Breast epithelium (tissue), 4 donors: ENCODE results near the gene THSD4. TPM values are rescaled to one million over a fixed set of nuclear protein-coding genes. Genes with fewer than 3 reads are reported as not detected.

Experiments
- DNase-seq, 2 donors: peaks; one replicate each; pipeline ENCODE4 v3.0.0-alpha.2; 2019; ENCODE audit warnings: low spot score in 2 of 2
- H3K27ac ChIP-seq, 2 donors: fragments of 200-600 bp; sonication (generic) in 1 of 2; one replicate each; pipeline ENCODE4 v1.5.1; 2016 to 2019; ENCODE audit warnings: mild to moderate bottlenecking in 1 of 2
- H3K27me3 ChIP-seq, 2 donors: fragments of 200-600 bp; sonication (generic) in 1 of 2; one replicate each; pipeline versions ENCODE4 v1.5.1 to v1.6.0; 2017 to 2019; ENCODE audit warnings: control low read depth in 1 of 2, mild to moderate bottlenecking in 1 of 2
- H3K36me3 ChIP-seq: fragments of 200-600 bp; one replicate; pipeline ENCODE4 v1.5.1; 2019
- H3K4me1 ChIP-seq, 2 donors: fragments of 200-600 bp; sonication (generic); one replicate each; pipeline ENCODE4 v1.5.1; 2016 to 2019; ENCODE audit warnings: control low read depth in 1 of 2
- H3K4me3 ChIP-seq, 3 donors: fragments of 200-600 bp; sonication (generic); 1 replicate in 2 of 3; 2 replicates in 1 of 3; pipeline ENCODE4 v1.5.1; 2016 to 2019; ENCODE audit warnings: mild to moderate bottlenecking in 3 of 3, moderate library complexity in 2 of 3
- H3K9me3 ChIP-seq, 2 donors: fragments of 200-600 bp; sonication (generic) in 1 of 2; one replicate each; pipeline ENCODE4 v1.5.1; 2016 to 2019; ENCODE audit warnings: control low read depth in 1 of 2
- CTCF ChIP-seq, 3 donors: fragments of 450-650 bp; IDR thresholded peaks; one replicate each; pipeline ENCODE4 v1.5.1; 2016 to 2017; ENCODE audit warnings: antibody characterized with exemption in 3 of 3, mild to moderate bottlenecking in 3 of 3, moderate library complexity in 3 of 3
- POLR2A ChIP-seq: fragments of 450-650 bp; IDR thresholded peaks from one replicate; pipeline ENCODE4 v1.6.1; 2016; ENCODE audit warnings: antibody characterized with exemption, mild to moderate bottlenecking, moderate library complexity
- POLR2AphosphoS5 ChIP-seq, 3 donors: sonication (generic); formaldehyde crosslinking; IDR thresholded peaks; one replicate each; pipeline ENCODE4 v1.6.1; 2017; ENCODE audit warnings: antibody characterized with exemption in 3 of 3
- intact Hi-C: fragments of 100-400 bp; cut with DNase I; formaldehyde crosslinking; loops from one replicate; pipeline ENCODE4 v1.15.1; 2023; ENCODE audit warnings: low total_unique reads
- total RNA-seq, 3 donors: library from RNA; depleted of rRNA; stranded (reverse); fragments of >200 nt; gene quantifications; one replicate each; pipeline ENCODE4 v1.1.0, GENCODE V29; 2016

Gene THSD4
- total RNA-seq, 3 donors from 2014 or later = 0.64 to 58.7 (median 41.3) TPM

GRCh38 chr15:71811036-71811736, 695.9 kb downstream of the THSD4 start:
- intact Hi-C loops = no loop called here
- H3K4me1 ChIP-seq = no peaks in the 10 kb centered on the region
- H3K27me3 ChIP-seq = no peaks in the 10 kb centered on the region
- H3K36me3 ChIP-seq = no peaks in the 10 kb centered on the region
- H3K4me3 ChIP-seq = no peak overlapping the region
- TF ChIP-seq CTCF (IDR thresholded peaks at IDR 0.05) (no peak), POLR2A (no peak), POLR2AphosphoS5 (IDR thresholded peaks at IDR 0.05) (no peak)
- DNase-seq = no peak
- no peak overlapping the region for H3K27ac ChIP-seq
- no peaks in the 10 kb centered on the region for H3K9me3 ChIP-seq

DNA sequence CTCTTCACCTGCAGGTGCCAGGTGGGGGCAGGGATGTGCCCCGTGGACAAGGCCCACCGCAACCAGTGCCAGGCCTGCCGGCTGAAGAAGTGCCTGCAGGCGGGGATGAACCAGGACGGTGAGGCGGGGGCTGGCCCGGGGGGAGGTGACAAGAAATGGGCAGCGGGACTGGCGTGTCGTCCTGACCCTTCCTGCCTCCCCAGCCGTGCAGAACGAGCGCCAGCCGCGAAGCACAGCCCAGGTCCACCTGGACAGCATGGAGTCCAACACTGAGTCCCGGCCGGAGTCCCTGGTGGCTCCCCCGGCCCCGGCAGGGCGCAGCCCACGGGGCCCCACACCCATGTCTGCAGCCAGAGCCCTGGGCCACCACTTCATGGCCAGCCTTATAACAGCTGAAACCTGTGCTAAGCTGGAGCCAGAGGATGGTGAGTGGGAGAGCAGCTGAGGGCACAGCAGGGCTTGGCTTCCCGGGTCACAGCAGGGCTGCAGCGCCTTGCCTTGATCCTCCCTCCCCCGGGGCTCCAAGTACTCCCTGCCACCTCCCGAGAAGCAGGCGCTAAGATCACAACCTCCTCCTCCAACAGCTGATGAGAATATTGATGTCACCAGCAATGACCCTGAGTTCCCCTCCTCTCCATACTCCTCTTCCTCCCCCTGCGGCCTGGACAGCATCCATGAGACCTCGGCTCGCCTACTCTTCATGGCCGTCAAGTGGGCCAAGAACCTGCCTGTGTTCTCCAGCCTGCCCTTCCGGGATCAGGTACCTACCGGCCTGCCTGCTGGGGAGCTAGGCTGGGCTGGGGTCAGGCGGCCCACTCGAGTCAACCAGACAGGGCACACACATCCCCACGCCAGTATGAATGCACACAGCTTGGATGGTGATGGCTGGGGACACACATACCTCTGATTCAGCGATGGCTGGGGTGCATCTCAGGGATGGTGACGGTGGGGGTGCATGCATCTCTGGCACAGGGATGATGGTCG, 696.8 kb downstream of the THSD4 start:
- TF ChIP-seq POLR2A = no peak
- TF ChIP-seq CTCF (IDR thresholded peaks at IDR 0.05) = no peak
- no peak for TF ChIP-seq POLR2AphosphoS5 (IDR thresholded peaks at IDR 0.05)
- no peaks in the 10 kb centered on the region for H3K36me3 ChIP-seq
- intact Hi-C loops = no loop called here
- no peaks in the 10 kb centered on the region for H3K9me3 ChIP-seq
- no peak overlapping the region for H3K4me3 ChIP-seq
- no peaks in the 10 kb centered on the region for H3K4me1 ChIP-seq
- no peak overlapping the region for H3K27ac ChIP-seq
- no peak for DNase-seq
- no peaks in the 10 kb centered on the region for H3K27me3 ChIP-seq

- H3K27me3 ChIP-seq = no peaks in the 10 kb centered on the region
- H3K4me3 ChIP-seq = no peak overlapping the region
- TF ChIP-seq POLR2A (no peak), CTCF (IDR thresholded peaks at IDR 0.05) (no peak), POLR2AphosphoS5 (IDR thresholded peaks at IDR 0.05) (no peak)
- H3K27ac ChIP-seq = no peak overlapping the region
- intact Hi-C loops = no loop called here
- no peaks in the 10 kb centered on the region for H3K4me1 ChIP-seq
- H3K9me3 ChIP-seq = no peaks in the 10 kb centered on the region
- H3K36me3 ChIP-seq = no peaks in the 10 kb centered on the region
- DNase-seq = no peak
Measured at GRCh38 chr15:71812966-71813722, 697.9 kb downstream of the THSD4 start.

GRCh38 chr15:71813723-71814470, 698.6 kb downstream of the THSD4 start:
- TF ChIP-seq CTCF (IDR thresholded peaks at IDR 0.05) (no peak), POLR2AphosphoS5 (IDR thresholded peaks at IDR 0.05) (no peak), POLR2A (no peak)
- H3K36me3 ChIP-seq = no peaks in the 10 kb centered on the region
- DNase-seq = no peak
- H3K4me3 ChIP-seq = no peak overlapping the region
- H3K4me1 ChIP-seq = no peaks in the 10 kb centered on the region
- intact Hi-C loops = no loop called here
- H3K27ac ChIP-seq = no peak overlapping the region
- H3K9me3 ChIP-seq = no peaks in the 10 kb centered on the region
- H3K27me3 ChIP-seq = no peaks in the 10 kb centered on the region
